T47D (cell line): ENCODE measurements around the gene HS3ST4.

Source experiments
- DNase-seq, 2 experiments: peaks; one replicate each; pipeline versions ENCODE4 v3.0.0 to v3.0.0-alpha.2; 2011 to 2012; ENCODE audit warnings: low read depth in 1 of 2, low spot score in 1 of 2
- JUND ChIP-seq: IDR thresholded peaks from 2 replicates; pipeline ENCODE4 v1.6.1; 2012; ENCODE audit warnings: low read depth
- in situ Hi-C: cut with HindIII; loops from 2 replicates; pipeline ENCODE4 v1.10.0; 2016; ENCODE audit warnings: low sequenced_read_pairs, low pct_unique_long_range_greater_than_20kb

HS3ST4 gene

GRCh38 chr16:25951999-25952398 is 260.2 kb downstream of the HS3ST4 start:
- in situ Hi-C loops = no loop called here
- no peak for DNase-seq
- TF ChIP-seq JUND = no peak

- in situ Hi-C loops = no loop called here
- DNase-seq = no peak
- no peak for TF ChIP-seq JUND
Measured at GRCh38 chr16:25952983-25953382, 261.2 kb downstream of the HS3ST4 start.

- no peak for TF ChIP-seq JUND
- in situ Hi-C loops = no loop called here
- DNase-seq = no peak
Measured at GRCh38 chr16:25957707-25958106, 265.9 kb downstream of the HS3ST4 start.

GRCh38 chr16:25959221-25959620 is 267.5 kb downstream of the HS3ST4 start:
- in situ Hi-C loops = no loop called here
- TF ChIP-seq JUND = no peak
- DNase-seq = no peak

- TF ChIP-seq JUND = no peak
- no peak for DNase-seq
- in situ Hi-C loops = no loop called here
Measured at GRCh38 chr16:25966172-25967097, 274.7 kb downstream of the HS3ST4 start.

GRCh38 chr16:25977121-25977520 is 285.4 kb downstream of the HS3ST4 start:
- no peak for DNase-seq
- TF ChIP-seq JUND = no peak
- in situ Hi-C loops = no loop called here

- in situ Hi-C loops = no loop called here
- TF ChIP-seq JUND = no peak
- no peak for DNase-seq
Measured at GRCh38 chr16:25978218-25978617, 286.5 kb downstream of the HS3ST4 start.

- TF ChIP-seq JUND = no peak
- DNase-seq = no peak
- in situ Hi-C loops = no loop called here
Measured at GRCh38 chr16:25988084-25988483, 296.3 kb downstream of the HS3ST4 start.

- DNase-seq = no peak
- in situ Hi-C loops = no loop called here
- no peak for TF ChIP-seq JUND
Measured at GRCh38 chr16:25988882-25989281, 297.1 kb downstream of the HS3ST4 start.

GRCh38 chr16:25996052-25996451 is 304.3 kb downstream of the HS3ST4 start:
- in situ Hi-C loops = no loop called here
- no peak for TF ChIP-seq JUND

GRCh38 chr16:26005336-26005735 is 313.6 kb downstream of the HS3ST4 start:
- DNase-seq = no peak
- in situ Hi-C loops = no loop called here
- TF ChIP-seq JUND = no peak

More at GRCh38 chr16:25996052-25996451, 304.3 kb downstream of the HS3ST4 start:
- DNase-seq = no peak

GRCh38 chr16:26012376-26012775 is 320.6 kb downstream of the HS3ST4 start:
- in situ Hi-C loops = no loop called here
- TF ChIP-seq JUND = no peak
- DNase-seq = no peak

- no peak for TF ChIP-seq JUND
- DNase-seq = no peak
- in situ Hi-C loops = no loop called here
Measured at GRCh38 chr16:26015776-26016175, 324.0 kb downstream of the HS3ST4 start.
